ENCODE data around the gene ERCC5.

The ERCC5 gene

DNA sequence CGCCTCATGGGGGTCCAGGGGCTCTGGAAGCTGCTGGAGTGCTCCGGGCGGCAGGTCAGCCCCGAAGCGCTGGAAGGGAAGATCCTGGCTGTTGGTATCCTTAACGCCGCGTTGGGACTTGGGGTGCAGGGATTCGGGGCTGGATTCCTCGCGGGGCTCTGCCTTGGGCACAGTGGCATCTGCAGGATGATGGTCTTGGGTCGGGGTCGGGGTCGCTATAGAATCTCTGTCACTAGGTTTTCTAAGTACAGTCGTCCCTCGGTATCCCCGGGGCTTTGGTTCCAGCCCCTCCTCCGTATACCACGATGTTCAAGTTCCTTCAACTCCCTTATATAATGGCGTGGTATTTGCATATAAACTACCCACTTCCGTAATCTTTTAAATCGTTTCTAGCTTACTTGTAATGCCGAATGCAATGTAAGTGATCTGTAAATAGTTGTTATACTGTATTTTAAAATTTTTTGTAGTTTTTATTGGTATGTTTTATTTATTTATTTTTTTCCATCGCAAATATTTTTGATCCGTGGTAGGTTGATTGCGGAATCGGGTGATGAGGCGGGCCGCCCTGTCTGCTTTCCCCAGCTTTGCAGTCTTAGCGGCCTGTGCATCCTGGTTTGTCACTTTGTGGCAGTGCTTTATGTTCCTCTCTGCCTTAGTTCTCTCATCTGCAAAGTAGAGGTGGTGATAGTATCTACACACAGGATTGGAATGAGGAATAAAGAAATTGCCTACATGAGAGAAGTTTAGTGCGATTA lies 606 bp downstream of the ERCC5 start:
- no peak for DNase-seq

DNA sequence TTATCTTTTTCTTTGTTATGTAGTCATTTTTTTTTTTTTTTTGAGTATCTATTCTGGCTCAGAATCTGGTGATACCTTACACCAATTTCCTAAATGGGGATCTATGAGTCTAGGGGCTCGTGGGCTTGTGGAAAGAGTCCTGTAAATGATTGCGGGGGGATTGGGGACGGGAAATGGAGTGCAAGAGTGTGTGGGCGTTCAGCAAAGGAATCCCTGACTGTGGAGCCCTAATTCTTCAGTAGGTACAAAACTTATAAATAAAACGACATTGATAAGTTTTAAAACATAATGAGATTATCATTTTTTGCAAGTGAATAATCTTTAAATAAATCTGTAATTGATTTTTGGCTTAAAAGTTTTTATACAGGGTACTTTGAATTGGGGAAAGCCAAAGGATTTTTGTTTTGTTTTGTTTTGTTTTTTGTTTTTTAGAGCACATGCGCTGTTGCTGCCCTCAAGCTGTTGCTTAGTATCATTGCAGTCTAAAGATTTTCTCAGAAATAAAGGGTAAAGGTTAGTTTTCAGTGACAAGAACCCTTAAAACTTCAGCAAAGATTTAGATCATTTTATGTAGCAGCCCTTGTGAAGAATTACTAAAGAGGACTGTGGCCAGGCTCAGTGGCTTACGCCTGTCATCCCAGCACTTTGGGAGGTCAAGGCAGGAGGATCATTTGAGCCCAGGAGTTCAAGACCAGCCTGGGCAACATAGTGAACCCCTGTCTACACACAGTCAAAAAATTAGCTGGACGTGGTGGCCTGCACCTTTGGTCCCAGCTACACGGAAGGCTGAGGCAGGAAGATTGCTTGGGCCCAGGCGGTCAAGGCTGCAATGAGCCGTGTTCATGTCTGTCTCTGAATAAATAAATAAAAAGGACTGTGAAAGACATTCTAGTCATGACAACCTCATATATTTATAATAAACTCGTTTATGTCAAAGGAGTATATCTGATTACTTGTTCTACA lies 1.7 kb downstream of the ERCC5 start:
- no peak for DNase-seq

DNA sequence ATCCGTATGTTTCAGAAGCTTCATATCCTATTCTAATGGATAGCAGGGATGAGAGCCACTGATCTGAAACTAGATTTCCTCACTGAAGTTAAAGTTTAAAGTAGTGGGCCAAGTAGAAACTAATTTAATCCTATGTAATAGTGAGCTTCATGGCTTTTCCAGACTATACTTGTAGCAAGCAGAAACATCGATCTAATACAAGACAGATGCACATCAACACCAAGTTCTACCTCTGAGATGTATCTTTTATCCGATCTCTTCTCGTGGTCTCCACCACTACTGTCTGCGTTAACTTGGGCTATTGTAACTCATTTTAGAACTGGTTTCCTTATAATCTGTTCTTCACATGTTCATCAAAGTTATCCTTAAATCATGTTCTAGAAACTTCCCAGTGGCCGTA lies 3.1 kb downstream of the ERCC5 start:
- DNase-seq = no peak

- no peak for DNase-seq
Measured at GRCh38 chr13:102852556-102852955, 6.7 kb downstream of the ERCC5 start.

- no peak for DNase-seq
Measured at GRCh38 chr13:102854675-102855074, 8.8 kb downstream of the ERCC5 start.

DNA sequence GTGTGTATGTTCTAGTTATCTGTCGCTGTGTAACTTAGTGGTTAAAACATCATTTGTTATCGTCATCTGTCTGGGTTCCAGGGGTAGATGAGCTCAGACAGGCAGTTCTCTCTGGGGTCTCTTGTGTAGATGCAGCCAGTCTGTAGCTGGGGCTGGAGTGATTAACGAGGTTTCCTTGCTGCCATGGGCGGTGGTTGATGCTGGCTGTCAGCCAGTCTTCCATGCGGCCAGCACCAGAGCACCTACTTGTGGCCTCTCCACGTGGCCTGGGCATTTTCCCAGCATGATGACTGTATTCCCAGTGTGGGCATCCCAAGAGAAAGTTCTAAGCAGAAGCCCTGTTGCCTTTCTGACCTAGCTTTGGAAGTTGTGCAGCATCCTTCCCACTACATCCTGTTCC lies 10.7 kb downstream of the ERCC5 start:
- no peak for DNase-seq

DNA sequence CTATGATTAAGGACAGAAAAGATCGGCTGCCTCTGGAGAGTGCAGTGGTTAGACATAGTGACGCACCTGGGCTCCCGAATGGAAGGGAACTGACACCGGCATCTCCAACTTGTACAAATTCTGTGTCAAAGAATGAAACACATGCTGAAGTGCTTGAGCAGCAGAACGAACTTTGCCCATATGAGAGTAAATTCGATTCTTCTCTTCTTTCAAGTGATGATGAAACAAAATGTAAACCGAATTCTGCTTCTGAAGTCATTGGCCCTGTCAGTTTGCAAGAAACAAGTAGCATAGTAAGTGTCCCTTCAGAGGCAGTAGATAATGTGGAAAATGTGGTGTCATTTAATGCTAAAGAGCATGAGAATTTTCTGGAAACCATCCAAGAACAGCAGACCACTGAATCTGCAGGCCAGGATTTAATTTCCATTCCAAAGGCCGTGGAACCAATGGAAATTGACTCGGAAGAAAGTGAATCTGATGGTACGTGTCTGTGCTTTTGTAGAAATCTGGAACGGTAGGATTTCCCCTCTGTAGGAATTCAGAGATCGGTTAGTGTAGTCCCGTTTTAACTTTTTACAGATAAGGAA lies 16.9 kb downstream of the ERCC5 start:
- DNase-seq = no peak

GRCh38 chr13:102863590-102863989 lies 17.8 kb downstream of the ERCC5 start:
- no peak for DNase-seq

DNA sequence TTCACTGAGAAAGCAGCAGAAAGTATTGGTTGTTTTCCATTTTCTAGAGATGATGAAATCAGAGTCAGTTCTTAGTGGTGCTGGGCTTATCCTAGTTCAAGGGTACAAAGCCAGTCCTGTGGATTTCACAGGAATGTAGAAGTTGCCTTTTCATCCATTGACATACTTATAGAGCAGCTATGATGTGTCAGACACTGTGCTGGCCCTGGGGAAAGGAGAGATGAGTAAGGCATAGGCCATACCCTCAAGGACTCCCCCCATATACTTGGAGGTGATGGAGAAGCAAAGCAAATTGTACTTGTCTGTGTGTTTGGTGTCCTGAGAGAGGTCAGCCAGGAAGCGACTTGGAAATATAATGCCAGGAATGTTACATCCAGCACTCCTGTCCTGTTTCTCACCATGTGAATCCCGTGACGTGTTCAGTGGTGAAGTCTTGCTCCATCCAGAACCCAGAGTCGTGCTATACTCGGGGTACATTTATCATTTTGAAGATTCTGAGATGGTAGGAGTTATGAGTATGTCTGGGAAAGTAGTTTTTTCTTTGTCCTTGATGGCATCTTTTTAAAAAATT lies 22.6 kb downstream of the ERCC5 start:
- DNase-seq = no peak

DNA sequence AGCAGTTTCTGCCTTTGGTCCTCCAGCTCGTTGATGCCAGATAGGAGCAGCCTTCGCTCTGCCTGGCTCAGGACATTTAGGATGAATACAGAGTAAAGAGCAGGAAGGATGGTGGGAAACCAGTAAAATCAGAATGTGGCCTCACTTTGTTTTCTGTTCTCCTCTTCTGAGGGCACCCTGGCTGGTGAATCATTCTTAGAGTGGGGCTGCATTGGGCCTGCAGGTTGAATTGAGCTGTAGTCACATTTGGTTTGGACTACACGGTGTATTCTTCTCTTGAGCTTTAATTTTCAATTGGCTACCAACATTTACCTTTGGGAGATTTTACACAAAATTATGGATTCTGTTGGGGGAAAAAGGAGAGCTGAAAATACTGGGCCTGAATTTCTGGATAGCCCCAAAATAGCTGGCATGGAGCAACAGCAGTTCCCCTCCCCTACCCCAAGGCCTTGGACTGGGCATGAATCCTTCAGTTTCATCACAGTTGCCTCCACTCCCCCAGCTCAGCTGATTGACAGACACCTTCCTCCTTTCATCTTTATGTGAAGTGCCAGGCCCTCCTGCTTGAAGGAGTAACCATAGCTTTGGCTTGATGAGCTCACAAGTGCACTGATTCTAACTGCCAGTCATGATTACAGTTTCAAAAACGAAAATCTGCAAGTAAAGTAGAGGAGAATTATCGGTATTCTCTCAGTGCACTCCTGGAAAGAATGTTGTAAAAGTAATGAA lies 24.3 kb downstream of the ERCC5 start:
- DNase-seq = no peak

DNA sequence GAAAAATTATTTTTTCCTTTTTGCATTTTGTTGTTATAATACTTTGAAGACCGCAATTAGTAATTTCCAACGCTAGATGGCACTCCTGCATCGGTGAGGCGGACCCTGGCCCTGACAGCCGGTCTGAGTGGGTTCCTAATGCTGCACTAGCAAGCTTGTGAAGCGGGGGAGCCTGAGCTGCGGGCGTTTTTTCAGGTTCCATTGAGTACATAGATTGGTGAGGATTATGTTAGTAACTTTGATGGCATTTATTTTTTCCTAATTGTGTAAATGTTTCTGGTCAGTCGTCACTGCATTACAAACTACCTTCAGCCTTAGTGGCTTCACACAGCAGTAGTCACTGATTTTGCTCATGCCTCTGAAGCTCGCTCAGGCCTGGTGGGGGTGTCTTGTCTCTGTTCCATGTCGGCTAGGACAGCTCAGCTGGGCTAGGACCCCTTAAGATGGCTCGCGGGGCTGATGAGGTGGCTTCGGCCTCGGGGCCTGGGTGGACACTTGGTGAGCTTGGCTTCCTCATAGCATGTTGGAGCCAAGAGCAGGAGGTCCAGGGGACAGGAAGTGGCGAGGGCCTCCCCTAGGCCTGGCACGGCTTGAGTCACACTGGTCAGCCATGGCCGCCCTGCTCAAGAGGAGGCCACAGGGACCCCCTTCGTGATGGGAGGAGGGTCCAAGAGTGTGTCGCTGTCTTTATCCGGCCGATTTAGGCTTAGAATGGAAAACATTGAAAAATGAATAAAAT lies 25.0 kb downstream of the ERCC5 start:
- no peak for DNase-seq

GRCh38 chr13:102872131-102872530 lies 26.3 kb downstream of the ERCC5 start:
- DNase-seq = no peak

GRCh38 chr13:102872531-102872930 lies 26.7 kb downstream of the ERCC5 start:
- DNase-seq = no peak

- no peak for DNase-seq
Measured at GRCh38 chr13:102873653-102874052, 27.8 kb downstream of the ERCC5 start.

GRCh38 chr13:102875256-102875655 lies 29.4 kb downstream of the ERCC5 start:
- no peak for DNase-seq

- DNase-seq = no peak
Measured at GRCh38 chr13:102877303-102877702, 31.5 kb downstream of the ERCC5 start.

DNA sequence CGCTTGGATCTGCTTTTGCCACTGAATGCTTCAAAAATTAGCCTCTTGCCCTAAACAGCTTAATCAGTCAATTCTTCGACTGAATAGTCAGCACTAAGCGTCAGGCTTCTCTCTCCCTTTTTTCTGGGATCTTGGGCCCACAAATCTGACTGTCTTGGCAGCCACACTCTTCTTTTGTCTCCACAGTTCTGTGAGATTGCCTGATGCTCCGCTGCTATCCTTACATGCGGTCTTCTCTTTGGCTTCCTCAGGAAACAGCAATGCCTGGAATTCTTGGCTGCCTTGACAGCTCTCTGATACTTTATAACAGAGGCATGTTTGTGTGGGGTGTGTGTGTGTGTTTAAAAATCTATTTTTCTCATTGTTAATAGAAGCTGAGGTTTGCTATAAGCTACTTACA lies 32.6 kb downstream of the ERCC5 start:
- no peak for DNase-seq

GRCh38 chr13:102879793-102880499 lies 34.1 kb downstream of the ERCC5 start:
- no peak for DNase-seq

DNA sequence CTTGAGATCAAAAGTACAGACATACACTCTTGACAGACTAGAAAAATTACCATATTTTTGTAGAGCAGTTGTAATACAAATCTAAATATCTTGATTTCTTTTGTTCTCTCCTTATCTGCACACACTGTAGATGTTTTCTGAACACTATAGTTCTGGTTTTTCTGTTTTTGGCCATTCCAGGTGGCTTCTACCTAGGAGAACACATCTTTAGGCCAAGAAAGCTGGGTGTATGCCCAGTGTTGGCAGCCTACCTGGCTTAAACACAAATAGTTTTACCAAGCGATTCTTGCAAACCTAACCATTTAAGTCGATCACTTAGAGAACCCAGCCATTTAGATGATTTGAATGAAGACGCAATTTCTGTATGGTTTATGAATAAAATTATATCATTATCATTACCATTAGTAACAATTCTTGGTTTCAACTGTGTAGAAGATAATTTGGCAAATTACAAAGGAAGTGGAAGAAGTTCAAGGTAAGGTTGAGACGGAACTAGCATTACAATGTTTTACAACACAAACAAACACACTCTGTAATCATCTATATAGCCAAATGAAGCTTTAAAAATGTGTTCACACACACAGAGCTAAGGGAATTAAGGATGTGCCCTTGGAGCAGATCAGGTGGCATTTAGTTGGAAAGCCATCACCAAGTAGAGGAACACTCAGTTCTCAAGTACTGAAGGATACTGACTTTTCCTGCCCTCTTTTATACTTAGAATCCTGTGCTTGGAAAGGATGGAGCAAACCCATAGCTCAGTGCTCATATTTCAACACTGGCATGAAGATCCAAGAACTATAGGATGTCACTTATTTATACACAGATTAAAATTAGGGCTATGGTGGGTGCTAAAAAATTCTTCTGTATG lies 36.2 kb downstream of the ERCC5 start:
- DNase-seq = no peak

- DNase-seq = no peak
Measured at GRCh38 chr13:102892503-102892902, 46.7 kb downstream of the ERCC5 start.
